Measurements from ENCODE around the gene E2F3.
"Not testable (repeated sequence)": the region's sequence is repeated elsewhere in the genome, so short reads cannot be mapped to it uniquely, and the experiment has no call there.

E2F3 gene

GRCh38 chr6:20458027-20458894 lies 56.6 kb downstream of the E2F3 start:
- no peak for DNase-seq
- intact Hi-C loops (cut with DNase I) = no loop called here

DNA sequence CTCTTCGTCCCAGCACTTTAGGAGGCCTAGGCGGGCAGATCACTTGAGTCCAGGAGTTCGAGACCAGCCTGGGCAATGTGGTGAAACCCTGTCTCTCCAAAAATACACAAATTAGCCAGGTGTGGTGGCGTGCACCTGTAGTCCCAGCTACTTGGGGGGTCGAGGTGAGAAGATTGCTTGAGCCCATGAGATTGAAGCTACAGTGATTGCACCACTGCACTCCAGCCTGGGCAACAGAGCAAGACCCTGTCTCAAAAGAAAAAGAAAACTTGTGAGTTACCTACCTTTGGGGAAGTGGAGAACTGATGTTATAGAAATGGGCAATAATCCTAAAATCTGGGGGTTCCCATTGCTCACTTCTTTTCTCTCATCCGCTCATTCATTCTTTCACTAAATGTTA lies 58.0 kb downstream of the E2F3 start:
- DNase-seq = no peak
- intact Hi-C loops (cut with DNase I) = no loop called here

- DNase-seq = no peak
- intact Hi-C loops (cut with DNase I) = no loop called here
These were observed 59.9 kb downstream of the E2F3 start for GRCh38 chr6:20461576-20461975.

GRCh38 chr6:20463396-20463795 lies 61.7 kb downstream of the E2F3 start:
- no peak for DNase-seq
- intact Hi-C loops (cut with DNase I) = no loop called here

DNA sequence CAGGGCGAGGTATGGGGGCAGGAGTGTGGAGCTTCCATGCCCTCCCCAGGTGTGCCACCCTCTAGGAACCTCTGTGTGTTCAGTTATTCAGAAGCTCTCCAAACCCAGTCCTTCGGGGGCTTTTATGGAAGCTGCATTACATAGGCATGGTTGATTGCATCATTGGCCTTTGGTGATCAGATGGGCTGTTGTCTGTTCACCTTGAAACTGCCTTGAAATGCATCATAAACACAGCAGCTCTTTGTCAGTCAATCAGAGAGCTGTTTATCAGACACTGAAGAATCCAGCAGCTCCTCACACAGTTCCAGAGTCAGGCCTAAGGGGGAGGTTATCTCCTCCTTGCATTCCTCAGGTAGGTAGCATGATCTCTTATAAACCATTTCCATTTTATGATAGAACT lies 62.4 kb downstream of the E2F3 start:
- intact Hi-C loops (cut with DNase I) = no loop called here
- no peak for DNase-seq

DNA sequence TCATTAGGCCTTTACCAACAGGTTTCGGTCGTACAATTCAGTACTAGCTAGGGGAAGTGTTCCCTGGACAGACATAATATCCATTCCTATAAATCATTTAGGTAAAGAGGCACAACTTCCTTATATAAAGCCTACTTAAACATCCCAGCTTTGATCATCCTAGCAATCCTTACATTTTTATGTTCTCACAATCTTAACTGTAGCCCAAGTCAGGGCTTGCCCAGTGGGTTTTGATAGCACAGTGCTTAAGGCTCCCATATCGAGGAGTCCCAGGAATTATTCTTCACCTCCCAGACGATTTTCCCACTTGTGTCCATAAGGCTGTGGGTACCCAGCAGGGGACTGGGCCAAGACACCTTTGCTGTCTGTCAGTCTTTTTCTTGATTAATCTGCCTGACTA lies 63.2 kb downstream of the E2F3 start:
- intact Hi-C loops (cut with DNase I) = no loop called here
- no peak for DNase-seq

DNA sequence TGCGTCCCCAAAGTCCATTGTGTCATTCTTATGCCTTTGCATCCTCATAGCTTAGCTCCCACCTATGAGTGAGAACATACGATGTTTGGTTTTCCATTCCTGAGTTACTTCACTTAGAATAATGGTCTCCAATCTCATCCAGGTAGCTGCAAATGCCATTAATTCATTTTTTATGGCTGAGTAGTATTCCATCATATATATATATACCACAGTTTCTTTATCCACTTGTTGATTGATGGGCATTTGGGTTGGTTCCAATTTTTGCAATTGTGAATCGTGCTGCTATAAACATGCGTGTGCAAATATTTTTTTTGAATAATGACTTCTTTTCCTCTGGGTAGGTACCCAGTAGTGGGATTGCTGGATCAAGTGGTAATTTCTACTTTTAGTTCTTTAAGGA lies 63.9 kb downstream of the E2F3 start:
- DNase-seq; intact Hi-C loops (cut with DNase I): not testable (repeated sequence)

DNA sequence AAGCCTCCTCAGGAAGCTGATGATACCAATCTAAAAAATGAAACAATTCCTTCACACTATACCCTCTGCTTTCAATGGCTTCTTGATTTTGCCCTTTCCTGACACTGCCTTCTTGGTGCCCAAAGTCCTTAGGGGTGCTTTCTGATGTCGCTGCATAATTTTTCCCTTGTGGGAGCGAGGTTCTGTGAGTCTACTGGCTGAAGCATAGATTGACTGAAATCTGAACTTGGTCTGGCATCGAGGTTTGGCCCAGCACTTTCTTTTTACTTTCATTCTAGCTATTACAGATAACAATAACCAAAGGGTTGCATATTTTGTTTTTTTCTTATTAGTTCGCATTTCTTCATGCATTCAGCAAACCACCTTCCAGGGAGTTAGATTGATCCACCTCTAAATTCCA lies 65.8 kb downstream of the E2F3 start:
- DNase-seq = no peak
- intact Hi-C loops (cut with DNase I) = no loop called here

- intact Hi-C loops (cut with DNase I) = no loop called here
These were observed 66.5 kb downstream of the E2F3 start for GRCh38 chr6:20468209-20468608.

DNA sequence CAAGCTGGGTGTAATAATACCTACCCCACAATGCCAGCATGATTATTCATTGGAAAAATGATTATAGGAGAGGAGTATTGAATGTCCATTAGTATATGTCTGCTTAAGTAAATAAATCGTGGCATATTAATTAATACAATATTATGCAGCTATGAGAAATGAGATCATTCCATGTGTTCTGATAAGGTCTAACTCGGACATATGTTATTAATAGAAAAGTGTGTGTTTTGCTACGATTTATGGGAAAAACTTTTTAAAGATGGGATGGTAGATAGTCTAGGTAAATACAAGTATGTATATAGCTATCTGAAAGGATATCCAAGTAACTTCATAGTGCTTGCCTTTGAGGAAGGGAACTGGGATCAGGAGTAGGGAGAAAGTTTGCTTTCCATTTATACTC lies 71.1 kb downstream of the E2F3 start:
- no peak for DNase-seq
- intact Hi-C loops (cut with DNase I) = no loop called here

More at GRCh38 chr6:20468209-20468608, 66.5 kb downstream of the E2F3 start:
- DNase-seq = no peak

GRCh38 chr6:20473518-20473917 lies 71.8 kb downstream of the E2F3 start:
- intact Hi-C loops (cut with DNase I) = no loop called here
- no peak for DNase-seq

DNA sequence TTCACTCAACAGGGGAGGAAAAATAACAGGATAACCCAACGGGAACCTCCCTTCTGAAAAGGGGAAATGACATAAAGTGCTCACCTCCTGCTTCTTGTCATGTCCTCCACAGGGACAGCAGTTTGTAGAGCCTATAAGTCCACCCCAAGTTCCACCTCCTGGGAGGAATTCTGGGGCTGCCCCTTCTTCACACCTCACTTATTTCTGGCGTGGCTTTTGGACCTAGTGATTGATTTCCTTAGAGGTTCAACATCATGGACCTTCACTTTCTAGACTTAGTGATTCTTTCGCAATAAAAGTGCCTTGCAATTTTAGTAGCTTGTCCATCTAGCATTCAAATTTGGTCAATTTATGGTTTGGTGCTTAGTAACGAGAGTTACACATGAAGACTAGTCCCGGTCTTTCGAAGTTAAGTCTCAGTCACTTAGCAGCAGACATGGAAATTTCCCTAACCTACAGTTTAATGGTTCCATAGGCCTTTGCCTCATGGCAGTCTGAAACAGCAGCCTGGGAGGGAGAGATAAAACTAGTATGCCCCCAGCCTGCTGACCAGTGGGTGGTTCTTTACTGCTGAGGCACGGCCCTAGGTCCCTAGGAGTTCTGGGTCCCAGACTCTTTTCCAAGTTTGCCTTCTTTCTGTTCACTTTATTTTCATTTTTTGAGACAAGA lies 73.3 kb downstream of the E2F3 start:
- no peak for DNase-seq
- intact Hi-C loops (cut with DNase I) = no loop called here

DNA sequence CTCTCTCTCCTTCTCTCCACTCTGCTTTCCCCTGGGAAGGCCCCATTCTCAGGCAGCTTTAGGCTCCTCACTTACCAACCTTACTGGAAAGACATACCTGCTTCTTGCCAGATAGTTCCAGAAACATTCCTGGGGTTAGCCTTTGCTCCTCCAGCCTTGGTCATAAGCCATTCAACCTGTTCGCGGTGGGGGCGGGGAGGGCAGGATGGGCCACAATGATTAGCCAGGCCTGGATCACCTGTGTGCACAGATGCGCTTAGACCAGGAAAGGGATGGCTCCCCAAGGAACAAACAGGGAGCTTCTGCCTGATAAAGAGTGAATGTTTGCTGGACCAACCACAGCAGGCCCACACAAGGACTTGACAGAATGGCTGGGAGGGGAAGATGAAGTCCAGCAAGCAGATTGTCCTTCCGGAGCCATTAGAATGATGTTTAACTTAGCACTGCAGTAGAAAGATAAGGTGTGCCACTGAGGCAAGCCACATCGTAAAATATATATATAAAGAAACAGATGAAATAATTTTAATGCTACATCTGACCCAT lies 74.9 kb downstream of the E2F3 start:
- intact Hi-C loops (cut with DNase I) = no loop called here
- DNase-seq = no peak

- intact Hi-C loops (cut with DNase I) = no loop called here
- no peak for DNase-seq
These were observed 75.8 kb downstream of the E2F3 start for GRCh38 chr6:20477485-20477884.

DNA sequence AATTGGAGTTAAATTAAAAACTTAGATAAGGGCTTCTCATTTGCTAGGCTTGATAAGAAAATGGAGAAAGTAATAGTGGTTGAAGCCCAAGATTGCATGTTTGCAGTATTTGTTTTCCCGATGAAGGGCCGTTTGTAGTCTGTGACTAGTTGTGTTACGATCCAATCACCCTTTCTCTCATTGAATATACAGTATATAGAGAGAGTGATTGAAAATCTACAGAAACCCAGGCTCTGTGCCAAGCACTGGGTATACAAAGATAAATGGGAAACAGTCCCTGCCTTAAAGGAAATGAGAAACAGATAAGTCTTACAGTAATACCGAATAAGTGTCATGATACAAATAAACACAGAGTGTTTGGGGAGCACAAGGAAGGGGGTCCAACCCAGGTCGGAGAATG lies 77.4 kb downstream of the E2F3 start:
- intact Hi-C loops (cut with DNase I) = no loop called here
- no peak for DNase-seq

GRCh38 chr6:20479526-20479925 lies 77.8 kb downstream of the E2F3 start:
- intact Hi-C loops (cut with DNase I) = no loop called here

DNA sequence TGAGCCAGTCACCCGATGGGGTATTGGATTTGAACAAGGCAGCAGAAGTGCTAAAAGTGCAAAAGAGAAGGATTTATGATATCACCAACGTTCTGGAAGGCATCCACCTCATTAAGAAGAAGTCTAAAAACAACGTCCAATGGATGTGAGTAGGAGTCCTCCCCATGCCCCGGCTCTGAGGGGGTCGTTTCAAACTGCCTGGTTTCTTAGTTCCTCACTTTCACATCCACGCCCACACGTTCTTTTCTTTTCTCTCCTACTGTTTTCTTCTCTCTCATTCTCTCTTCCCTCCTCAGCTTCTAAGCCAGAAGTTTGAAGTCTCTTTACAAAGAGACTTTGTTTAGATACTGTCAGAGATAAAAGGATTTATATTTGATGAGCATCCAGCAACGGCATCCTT lies 79.6 kb downstream of the E2F3 start:
- DNase-seq = no peak
- intact Hi-C loops (cut with DNase I) = no loop called here

More at GRCh38 chr6:20479526-20479925, 77.8 kb downstream of the E2F3 start:
- DNase-seq = peak in 2 of 10 donors; percentile 8 to 11

DNA sequence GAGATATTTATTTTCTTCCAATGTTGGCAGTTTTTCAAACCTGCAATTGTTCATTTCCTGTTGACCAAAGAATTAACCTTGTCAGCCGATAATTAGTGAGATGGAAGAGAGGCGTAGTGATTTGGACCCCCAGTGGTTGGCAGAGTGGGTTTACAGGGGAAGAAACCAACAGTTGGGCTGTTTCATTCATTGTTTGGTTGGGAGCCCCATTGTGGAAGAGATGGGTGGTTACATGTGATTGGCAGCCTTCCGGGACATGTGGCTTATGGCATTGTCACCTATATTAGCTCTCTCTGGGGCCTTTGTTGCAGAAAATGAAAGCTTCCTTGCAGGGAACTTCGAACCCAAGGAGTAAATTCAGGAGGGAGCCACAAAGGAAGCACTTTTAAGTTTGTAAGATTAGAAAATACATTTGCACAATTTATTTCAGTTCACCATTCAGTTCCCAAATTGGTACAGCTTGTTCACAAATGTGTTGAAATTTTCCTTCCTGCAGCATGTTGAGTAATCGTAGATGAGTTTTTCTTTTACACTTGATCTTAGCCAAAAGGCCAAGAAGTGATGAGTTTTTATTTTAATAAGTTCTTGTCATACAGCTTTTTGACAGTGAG lies 82.3 kb downstream of the E2F3 start:
- no peak for DNase-seq
- intact Hi-C loops (cut with DNase I) = no loop called here

- intact Hi-C loops (cut with DNase I) = no loop called here
- no peak for DNase-seq
These were observed 85.0 kb downstream of the E2F3 start for GRCh38 chr6:20486641-20487040.

DNA sequence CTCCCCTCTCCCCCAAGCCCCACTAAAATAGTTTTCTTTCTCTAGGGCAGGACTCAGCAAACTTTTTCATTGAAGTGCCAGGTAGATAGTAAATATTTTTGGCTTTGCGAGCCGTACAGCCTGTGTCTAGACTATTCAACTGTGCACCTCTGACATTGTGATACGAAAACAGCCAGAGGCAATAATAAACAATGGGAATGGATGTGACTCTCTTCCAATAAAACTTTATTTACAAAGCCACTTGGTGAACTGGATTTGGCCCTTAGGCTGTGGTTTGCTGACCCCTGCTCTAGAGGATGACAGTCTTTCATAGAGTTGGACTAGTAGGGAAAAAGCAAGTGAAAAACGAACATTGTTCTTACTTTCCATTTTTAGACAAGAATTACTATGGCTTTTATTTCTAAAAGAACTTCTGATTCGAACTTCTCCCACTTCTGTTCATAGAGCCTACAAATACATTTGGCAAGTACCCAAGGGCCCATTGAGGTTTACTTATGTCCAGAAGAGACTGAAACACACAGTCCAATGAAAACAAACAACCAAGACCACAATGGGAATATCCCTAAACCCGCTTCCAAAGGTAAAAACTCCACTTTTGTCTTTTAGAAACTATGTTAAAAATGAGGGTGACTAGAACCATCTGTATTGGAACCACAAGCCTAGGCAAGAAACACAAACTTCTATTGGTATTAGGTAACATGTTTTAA lies 86.1 kb downstream of the E2F3 start:
- DNase-seq = no peak
- intact Hi-C loops (cut with DNase I) = no loop called here

DNA sequence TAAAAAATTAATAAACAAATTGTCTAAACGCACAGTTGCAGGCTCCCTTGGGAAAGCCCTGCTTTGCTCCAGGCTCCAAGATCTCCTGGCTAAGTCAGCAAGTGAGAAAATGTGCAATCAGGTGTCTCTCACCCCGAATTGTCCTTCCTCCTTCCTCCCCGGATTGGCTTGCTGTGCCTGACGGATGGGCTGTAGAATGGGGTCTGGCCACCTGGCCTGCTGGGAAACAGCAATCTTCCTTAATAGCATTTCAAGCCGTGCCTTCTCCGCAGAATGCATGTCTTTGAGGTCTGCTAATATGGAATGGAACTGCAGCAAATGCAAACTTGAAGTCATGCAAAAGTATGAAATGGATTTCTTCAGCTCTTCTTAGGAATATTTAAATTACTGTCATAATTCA lies 88.9 kb downstream of the E2F3 start:
- DNase-seq = no peak
- intact Hi-C loops (cut with DNase I) = no loop called here
